CD8-positive, alpha-beta memory T cell (primary cell): Measurements from ENCODE around the gene MAML2. TPM values are rescaled to one million over a fixed set of nuclear protein-coding genes. Genes with fewer than 3 reads are reported as not detected.

Source experiments
- CTCF ChIA-PET: fragments of 350-600 bp; sonication (Branson Sonifier 250); formaldehyde crosslinking; loops from one replicate; lab custom pipeline; 2021; ENCODE audit warnings: antibody characterized with exemption; lab: Charles Lee
- POLR2A ChIA-PET: fragments of 350-600 bp; sonication (Branson Sonifier 250); formaldehyde crosslinking; loops from one replicate; lab custom pipeline; 2021; ENCODE audit warnings: antibody characterized with exemption; lab: Charles Lee
- DNase-seq, 5 donors: peaks; one replicate each; pipeline versions ENCODE4 v3.0.0 to v3.0.0-alpha.2; 2020 to 2022; ENCODE audit warnings: mixed read lengths in 1 of 5
- H3K27ac ChIP-seq: one replicate; pipeline ENCODE4 v1.7.0; 2013; ENCODE audit warnings: low read depth, mild to moderate bottlenecking, low read length, moderate library complexity
- H3K27me3 ChIP-seq: 2 replicates; pipeline ENCODE4 v1.7.0; 2013; ENCODE audit warnings: low read length, mild to moderate bottlenecking; ENCODE audit not compliant: insufficient read depth, poor library complexity, severe bottlenecking
- H3K36me3 ChIP-seq: 2 replicates; pipeline ENCODE4 v1.7.0; 2013; ENCODE audit warnings: mild to moderate bottlenecking, low read length, moderate library complexity; ENCODE audit not compliant: insufficient read depth
- H3K4me1 ChIP-seq: 2 replicates; pipeline ENCODE4 v1.7.0; 2013; ENCODE audit warnings: mild to moderate bottlenecking, low read length, moderate library complexity; ENCODE audit not compliant: insufficient read depth
- H3K4me3 ChIP-seq: 2 replicates; pipeline ENCODE4 v1.7.0; 2013; ENCODE audit warnings: mild to moderate bottlenecking, low read length
- H3K9me3 ChIP-seq: 2 replicates; pipeline ENCODE4 v1.7.0; 2013; ENCODE audit warnings: mild to moderate bottlenecking, low read length
- H3K27ac Mint-ChIP-seq, 8 donors: one replicate each; pipeline ENCODE4 v1.8.0; 2020 to 2021; ENCODE audit warnings: mixed read lengths in 8 of 8, mild to moderate bottlenecking in 6 of 8, inconsistent platforms in 3 of 8, moderate library complexity in 3 of 8
- H3K27me3 Mint-ChIP-seq, 2 donors: one replicate each; pipeline ENCODE4 v1.8.0; 2020 to 2021; ENCODE audit warnings: mixed read lengths in 2 of 2, mild to moderate bottlenecking in 1 of 2, moderate library complexity in 1 of 2
- H3K36me3 Mint-ChIP-seq, 3 donors: one replicate each; pipeline ENCODE4 v1.8.0; 2020 to 2021; ENCODE audit warnings: mixed read lengths in 3 of 3, inconsistent platforms in 1 of 3, mild to moderate bottlenecking in 1 of 3
- H3K4me1 Mint-ChIP-seq, 3 donors: one replicate each; pipeline ENCODE4 v1.8.0; 2020 to 2021; ENCODE audit warnings: mixed read lengths in 3 of 3, inconsistent platforms in 1 of 3, mild to moderate bottlenecking in 1 of 3
- H3K4me3 Mint-ChIP-seq, 7 donors: one replicate each; pipeline ENCODE4 v1.8.0; 2020 to 2021; ENCODE audit warnings: mixed read lengths in 7 of 7, mild to moderate bottlenecking in 6 of 7, moderate library complexity in 4 of 7, inconsistent platforms in 2 of 7
- H3K9me3 Mint-ChIP-seq, 5 donors: one replicate each; pipeline ENCODE4 v1.8.0; 2020 to 2022; ENCODE audit warnings: mixed read lengths in 5 of 5, mild to moderate bottlenecking in 3 of 5, moderate library complexity in 2 of 5, inconsistent platforms in 1 of 5
- polyA plus RNA-seq: library from polyadenylated mRNA; unstranded; fragments of 300-500 nt; fragmentation: Illumina TruSeq; gene quantifications from one replicate; pipeline ENCODE4 v1.2.3, GENCODE V29; 2021
- total RNA-seq, 2 experiments: library from RNA; stranded (reverse); gene quantifications; one replicate each; pipeline ENCODE4 v1.2.3, GENCODE V29; 2021

Gene MAML2
- total RNA-seq (10 to 100 TPM; 15.6 to 15.9 TPM), polyA plus RNA-seq (11.1 TPM)

DNA sequence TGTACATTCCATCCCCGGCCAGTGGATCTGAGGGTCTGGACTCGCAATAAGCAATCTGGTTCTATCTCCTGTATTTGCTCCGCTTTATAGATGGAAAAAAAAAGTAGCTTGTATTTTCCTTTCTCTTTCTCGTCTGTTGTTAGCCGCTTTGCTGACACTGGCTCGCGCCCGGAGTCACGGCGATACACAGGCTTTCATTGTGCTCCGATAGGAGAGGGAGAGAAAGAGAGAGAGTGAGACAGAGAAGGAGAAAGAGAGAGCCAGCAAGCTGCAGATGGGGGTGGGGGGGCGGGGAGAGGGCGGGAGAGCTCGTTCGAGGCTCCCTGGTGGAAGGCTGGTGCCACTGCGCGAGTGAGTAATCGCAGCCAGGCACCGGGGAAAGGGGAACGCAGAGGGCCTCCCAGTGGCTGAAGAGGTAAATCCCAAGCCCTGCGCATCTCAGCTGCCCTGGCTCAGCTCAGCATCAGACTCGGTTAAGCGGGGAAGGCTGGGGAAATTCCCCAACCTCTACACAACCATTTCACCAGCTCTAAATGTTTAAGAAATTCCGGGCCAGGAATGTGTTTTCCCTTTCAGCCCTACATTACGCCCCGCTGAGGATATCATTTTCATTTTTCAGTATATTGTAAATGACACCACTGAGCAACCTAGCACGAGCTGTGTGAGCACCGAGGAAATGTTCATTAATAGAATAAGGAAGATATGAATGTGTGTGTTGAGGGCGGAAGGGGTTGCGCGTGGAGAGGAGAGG, at the start of gene MAML2:
Gene MAML2, minus strand, starts transcription at position 235 of the 751 bp plus-strand sequence. CDS start 1,300 bp downstream, outside the sequence.
- Mint-ChIP-seq H3K4me1 (peaks cover 40 to 44% (median 40%) of the 10 kb centered on the region in 3 donors), H3K27ac (peak within 1 kb of the TSS; percentile 87 to 94 (median 92)), H3K27me3 (no peaks in the 10 kb centered on the region), H3K36me3 (peaks cover 0 to 23% (median 0%) of the 10 kb centered on the region in 3 donors), H3K4me3 (peak within 1 kb of the TSS; percentile 90 to 99 (median 96)), H3K9me3 (no peaks in the 10 kb centered on the region)
- POLR2A ChIA-PET, result interaction anchor here (0.6 to 2.3 kb wide), 10 partner anchors 46 to 289 kb away, joined by 3 to 10 read pairs (median 4); partner anchors contain the start of genes CCDC82 and JRKL
- Histone ChIP-seq H3K27me3 (no peaks in the 10 kb centered on the region), H3K4me1 (peaks cover 37% of the 10 kb centered on the region), H3K9me3 (no peaks in the 10 kb centered on the region), H3K36me3 (no peaks in the 10 kb centered on the region), H3K27ac (peak within 1 kb of the TSS; percentile 46), H3K4me3 (peak within 1 kb of the TSS; percentile 99)
- CTCF ChIA-PET, result interaction anchor here (0.7 to 6.7 kb wide), 98 partner anchors 8 to 1253 kb away, joined by 3 to 96 read pairs (median 6); partner anchors contain the start of genes CCDC82, CEP57, ENDOD1 and JRKL
- DNase-seq, result peak; percentile 82 to 94 (median 85)

DNA sequence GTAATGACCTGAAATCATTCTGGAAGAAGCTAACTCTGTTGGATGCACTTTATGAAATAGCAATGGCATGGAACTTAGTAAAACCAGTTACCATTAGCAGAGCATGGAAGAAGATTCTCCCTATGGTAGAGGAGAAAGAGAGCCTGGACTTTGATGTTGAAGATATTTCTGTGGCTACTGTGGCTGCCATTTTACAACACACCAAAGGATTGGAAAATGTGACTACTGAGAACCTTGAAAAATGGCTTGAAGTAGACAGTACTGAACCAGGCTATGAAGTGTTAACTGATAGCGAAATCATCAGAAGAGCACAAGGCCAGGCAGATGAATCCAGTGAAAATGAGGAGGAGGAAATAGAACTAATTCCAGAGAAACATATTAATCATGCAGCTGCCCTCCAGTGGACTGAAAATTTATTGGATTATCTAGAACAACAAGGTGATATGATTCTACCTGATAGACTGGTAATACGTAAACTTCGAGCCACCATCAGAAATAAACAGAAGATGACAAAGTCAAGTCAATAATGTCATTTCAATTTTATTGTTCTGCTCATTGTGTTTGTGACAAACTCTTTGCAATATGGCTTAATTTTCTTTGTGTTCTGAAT, 48.8 kb upstream of the MAML2 start:
- Histone ChIP-seq H3K4me1 (peaks cover 21% of the 10 kb centered on the region), H3K36me3 (no peaks in the 10 kb centered on the region), H3K27me3 (no peaks in the 10 kb centered on the region), H3K27ac (no peak overlapping the region), H3K4me3 (no peak overlapping the region), H3K9me3 (no peaks in the 10 kb centered on the region)
- POLR2A ChIA-PET, result no interaction called here
- H3K27me3 Mint-ChIP-seq, result no peaks in the 10 kb centered on the region
- no peak for DNase-seq
- peaks cover 0 to 2% (median 0%) of the 10 kb centered on the region in 5 donors for H3K9me3 Mint-ChIP-seq
- peaks cover 0 to 17% (median 2%) of the 10 kb centered on the region in 3 donors for H3K36me3 Mint-ChIP-seq
- CTCF ChIA-PET, result no interaction called here
- peaks cover 33 to 51% (median 47%) of the 10 kb centered on the region in 3 donors for H3K4me1 Mint-ChIP-seq
- peak overlapping the region in 2 of 8 donors; percentile 41 to 60 for H3K27ac Mint-ChIP-seq
- peak overlapping the region in 3 of 7 donors; percentile 32 to 96 (median 49) for H3K4me3 Mint-ChIP-seq

DNA sequence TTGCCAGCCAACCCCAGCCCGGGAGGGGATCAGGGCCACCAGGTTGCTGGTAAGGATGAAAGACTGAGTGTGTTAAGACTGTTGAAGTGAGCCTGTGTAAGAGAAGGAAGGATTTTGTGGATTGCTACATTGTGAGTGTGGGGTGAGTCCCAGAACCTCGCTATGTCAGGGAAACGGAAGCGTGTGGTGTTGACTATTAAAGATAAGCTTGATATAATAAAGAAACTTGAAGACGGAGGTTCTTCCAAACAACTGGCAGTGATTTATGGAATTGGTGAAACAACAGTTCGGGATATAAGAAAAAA, 47.4 kb upstream of the MAML2 start:
- Histone ChIP-seq H3K4me1 (peaks cover 21% of the 10 kb centered on the region), H3K9me3 (no peaks in the 10 kb centered on the region), H3K27ac (peak overlapping the region; percentile 85), H3K4me3 (peak overlapping the region; percentile 90), H3K36me3 (no peaks in the 10 kb centered on the region), H3K27me3 (no peaks in the 10 kb centered on the region)
- H3K27me3 Mint-ChIP-seq, result no peaks in the 10 kb centered on the region
- ChIA-PET CTCF (interaction anchor here (1.2 to 2.1 kb wide), 3 partner anchors 47 to 541 kb away, joined by 4 to 24 read pairs (median 5); partner anchors contain the start of gene MAML2), POLR2A (interaction anchor here (1.1 to 1.6 kb wide), 6 partner anchors 48 to 1417 kb away, joined by 3 to 19 read pairs (median 4); partner anchors contain the start of genes CEP57, CWC15, FAM76B and KDM4D)
- peak overlapping the region; percentile 90 to 98 (median 95) for H3K4me3 Mint-ChIP-seq
- H3K27ac Mint-ChIP-seq, result peak overlapping the region; percentile 77 to 99 (median 94)
- H3K9me3 Mint-ChIP-seq, result peaks cover 0 to 2% (median 0%) of the 10 kb centered on the region in 5 donors
- H3K4me1 Mint-ChIP-seq, result peaks cover 35 to 63% (median 57%) of the 10 kb centered on the region in 3 donors
- peaks cover 0 to 24% (median 2%) of the 10 kb centered on the region in 3 donors for H3K36me3 Mint-ChIP-seq
- DNase-seq, result no peak

DNA sequence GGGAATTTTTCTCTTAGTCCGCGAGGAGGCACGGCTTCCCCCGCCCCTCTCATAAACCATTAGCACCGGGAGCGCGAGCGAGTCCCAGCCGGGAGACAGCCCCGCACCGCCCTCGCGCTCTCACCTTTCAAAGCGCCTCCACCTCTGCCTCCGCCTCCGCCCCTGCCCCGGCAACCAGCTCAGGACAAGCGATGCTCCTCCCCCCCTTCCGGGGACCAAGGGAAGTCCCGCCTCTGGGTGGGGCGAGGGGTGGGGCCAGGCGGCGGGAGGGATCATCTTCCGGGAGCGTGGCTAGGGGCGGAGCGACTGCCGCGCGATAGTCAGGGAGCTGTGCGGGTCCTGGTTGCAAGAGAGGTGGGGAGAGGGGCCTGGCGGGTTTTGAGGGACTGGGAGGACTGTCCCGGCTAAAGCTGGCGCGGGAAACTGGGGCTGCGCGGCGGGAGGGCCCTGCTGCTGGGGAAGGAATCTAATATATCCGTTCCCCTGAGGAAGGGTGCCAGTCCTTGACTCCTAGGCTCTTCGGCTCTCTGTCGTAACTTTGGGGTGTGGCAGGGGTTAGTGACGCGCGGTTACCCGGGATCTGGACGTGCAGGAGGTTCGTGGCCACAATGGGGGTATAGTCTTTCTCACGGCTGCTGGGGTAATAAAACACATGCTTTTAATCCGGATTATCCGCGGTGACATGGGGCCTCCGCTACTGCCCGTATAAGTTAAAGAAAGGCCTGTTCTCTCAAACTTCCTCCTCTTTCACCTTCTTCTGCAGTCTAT, 46.9 kb upstream of the MAML2 start, which contains the start of the genes CCDC82 and JRKL:
Gene CCDC82, minus strand, starts transcription at position 193 of the 768 bp plus-strand sequence. CDS start 5,165 bp downstream, outside the sequence.
Gene JRKL, plus strand, starts transcription at position 294 of the 768 bp plus-strand sequence. CDS start 637 bp downstream, outside the sequence.
- Mint-ChIP-seq H3K4me1 (peaks cover 35 to 68% (median 63%) of the 10 kb centered on the region in 3 donors), H3K9me3 (peaks cover 0 to 2% (median 0%) of the 10 kb centered on the region in 5 donors), H3K36me3 (peaks cover 0 to 27% (median 2%) of the 10 kb centered on the region in 3 donors), H3K4me3 (peak within 1 kb of the TSS; percentile 90 to 98 (median 95)), H3K27me3 (no peaks in the 10 kb centered on the region), H3K27ac (peak within 1 kb of the TSS; percentile 77 to 99 (median 94))
- Histone ChIP-seq H3K36me3 (no peaks in the 10 kb centered on the region), H3K27me3 (no peaks in the 10 kb centered on the region), H3K4me1 (peaks cover 21% of the 10 kb centered on the region), H3K9me3 (no peaks in the 10 kb centered on the region), H3K4me3 (peak within 1 kb of the TSS; percentile 90), H3K27ac (peak within 1 kb of the TSS; percentile 85)
- POLR2A ChIA-PET, result interaction anchor here (0.6 to 1.6 kb wide), 10 partner anchors 46 to 1417 kb away, joined by 3 to 19 read pairs (median 4); partner anchors contain the start of genes CEP57, CWC15, FAM76B and KDM4D
- DNase-seq, result peak; percentile 96 to 99 (median 97)
- CTCF ChIA-PET, result interaction anchor here (1.0 to 2.1 kb wide), 8 partner anchors 18 to 1322 kb away, joined by 3 to 24 read pairs (median 5); partner anchors contain the start of gene MAML2

DNA sequence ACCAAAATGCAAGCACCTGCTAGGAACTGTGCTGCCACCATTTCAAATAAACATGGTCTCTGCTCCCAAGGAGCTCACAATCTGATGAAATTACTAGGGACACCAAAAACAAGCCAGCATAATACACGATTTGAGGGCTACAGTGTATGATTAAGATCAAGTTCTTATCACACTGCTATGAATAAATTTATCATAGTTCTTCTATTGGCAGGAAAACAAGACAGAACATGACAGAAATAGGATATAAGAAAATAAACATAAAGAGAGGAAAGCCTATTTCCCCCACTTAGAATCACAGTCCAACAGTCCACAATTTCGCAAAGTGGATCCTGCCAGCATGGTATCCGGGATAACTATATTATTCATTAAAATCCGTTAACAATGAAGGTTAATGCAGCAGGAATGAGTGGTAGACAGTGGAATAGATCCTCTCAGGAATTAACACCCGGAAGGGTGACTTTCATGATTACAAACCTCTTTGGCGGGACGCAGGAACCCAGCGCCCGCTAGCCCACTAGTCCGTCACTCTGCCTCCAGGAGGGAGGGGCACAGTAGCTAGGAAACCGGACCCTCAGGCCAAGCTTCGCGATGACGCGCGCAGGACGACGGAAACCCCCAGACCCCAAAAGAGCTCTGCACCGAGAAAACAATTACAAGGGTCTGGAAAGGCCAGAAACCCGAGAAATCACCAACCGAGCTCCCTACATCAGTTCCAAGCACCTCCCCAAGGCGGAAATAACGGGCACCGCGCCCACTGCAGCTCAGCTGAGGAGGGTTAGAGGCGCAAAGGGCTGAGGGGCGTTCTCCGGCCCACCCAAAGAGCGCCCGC, 46.1 kb upstream of the MAML2 start:
- Histone ChIP-seq H3K4me3 (peak overlapping the region; percentile 90), H3K4me1 (peaks cover 26% of the 10 kb centered on the region), H3K9me3 (no peaks in the 10 kb centered on the region), H3K27ac (peak overlapping the region; percentile 85), H3K36me3 (no peaks in the 10 kb centered on the region), H3K27me3 (no peaks in the 10 kb centered on the region)
- CTCF ChIA-PET, result interaction anchor here (0.9 to 2.1 kb wide), 9 partner anchors 17 to 1322 kb away, joined by 3 to 24 read pairs (median 5); partner anchors contain the start of gene MAML2
- DNase-seq, result no peak
- Mint-ChIP-seq H3K4me3 (peak overlapping the region; percentile 90 to 98 (median 95)), H3K36me3 (peaks cover 3 to 32% (median 6%) of the 10 kb centered on the region in 3 donors), H3K9me3 (peaks cover 0 to 2% (median 0%) of the 10 kb centered on the region in 5 donors), H3K27me3 (no peaks in the 10 kb centered on the region), H3K27ac (peak overlapping the region; percentile 77 to 99 (median 94)), H3K4me1 (peaks cover 35 to 70% (median 68%) of the 10 kb centered on the region in 3 donors)
- POLR2A ChIA-PET, result interaction anchor here (0.9 to 1.6 kb wide), 9 partner anchors 47 to 1416 kb away, joined by 3 to 19 read pairs (median 3); partner anchors contain the start of genes CEP57, CWC15, FAM76B and KDM4D

DNA sequence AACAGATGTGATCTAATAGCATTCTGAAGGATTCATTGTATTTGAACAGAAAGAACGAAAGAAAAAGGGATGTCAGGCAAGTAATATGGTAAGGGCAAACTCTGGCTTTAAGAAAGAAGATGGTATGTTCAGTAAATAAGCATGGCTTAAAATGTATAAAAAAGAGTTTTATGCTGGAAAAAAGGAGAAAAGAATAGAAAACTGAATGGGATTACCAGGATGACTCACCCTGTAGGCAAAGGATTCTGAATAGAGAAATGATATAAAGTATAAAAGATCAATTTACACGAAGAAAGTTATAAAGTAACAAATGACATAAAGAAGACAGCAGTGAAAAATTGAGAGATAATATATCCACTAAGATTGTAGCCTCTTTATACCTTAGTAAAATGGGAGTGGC, 42.2 kb upstream of the MAML2 start:
- Mint-ChIP-seq H3K27ac (peak overlapping the region in 2 of 8 donors; percentile 9 to 59), H3K9me3 (no peaks in the 10 kb centered on the region), H3K27me3 (no peaks in the 10 kb centered on the region), H3K4me1 (peaks cover 26 to 58% (median 57%) of the 10 kb centered on the region in 3 donors), H3K36me3 (peaks cover 14 to 53% (median 16%) of the 10 kb centered on the region in 3 donors), H3K4me3 (peak overlapping the region in 1 of 7 donors; percentile 24)
- H3K9me3 ChIP-seq, result no peaks in the 10 kb centered on the region
- no peak overlapping the region for H3K4me3 ChIP-seq
- ChIA-PET POLR2A (no interaction called here), CTCF (no interaction called here)
- H3K4me1 ChIP-seq, result peaks cover 21% of the 10 kb centered on the region
- H3K36me3 ChIP-seq, result peaks cover 4% of the 10 kb centered on the region
- no peaks in the 10 kb centered on the region for H3K27me3 ChIP-seq
- no peak for DNase-seq
- no peak overlapping the region for H3K27ac ChIP-seq
